SU-DHL-6 (cell line): Measurements from ENCODE around the gene SNRNP27.

Experiments
- CTCF ChIP-seq: fragments of 200-600 bp; sonication (generic); IDR thresholded peaks from one replicate; pipeline ENCODE4 v1.5.1; 2017; ENCODE audit warnings: antibody characterized with exemption, mild to moderate bottlenecking, low read length, moderate library complexity; ENCODE audit not compliant: insufficient read depth, poor library complexity, severe bottlenecking
- EZH2phosphoT487 ChIP-seq: fragments of 200-600 bp; sonication (generic), shearing (Covaris generic); conservative IDR thresholded peaks from 2 replicates; pipeline ENCODE4 v1.6.1; 2018; ENCODE audit warnings: mild to moderate bottlenecking, antibody characterized with exemption, low read length, moderate library complexity, mixed read lengths

GRCh38 chr2:69889302-69889701 is 4.5 kb upstream of the SNRNP27 start:
- no peak for TF ChIP-seq CTCF
- no peak for TF ChIP-seq EZH2phosphoT487
